ENCODE data around the gene COL2A1.

COL2A1 gene

GRCh38 chr12:48029491-48030172, 25.4 kb upstream of the COL2A1 start:
- peak; percentile 44 for DNase-seq

GRCh38 chr12:48028541-48029431, 24.5 kb upstream of the COL2A1 start:
- DNase-seq, result no peak

- DNase-seq, result no peak
Observed at GRCh38 chr12:48027183-48028002, 23.1 kb upstream of the COL2A1 start.

GRCh38 chr12:48026060-48026827, 22.0 kb upstream of the COL2A1 start:
- no peak for DNase-seq

GRCh38 chr12:48025281-48025680, 21.0 kb upstream of the COL2A1 start:
- no peak for DNase-seq

- DNase-seq, result no peak
Observed at GRCh38 chr12:48024735-48025134, 20.5 kb upstream of the COL2A1 start.

GRCh38 chr12:48023386-48023785, 19.1 kb upstream of the COL2A1 start:
- no peak for DNase-seq

- no peak for DNase-seq
Observed at GRCh38 chr12:48022676-48023385, 18.6 kb upstream of the COL2A1 start.

GRCh38 chr12:48022180-48022521, 17.9 kb upstream of the COL2A1 start:
- DNase-seq, result no peak

GRCh38 chr12:48021485-48022179, 17.4 kb upstream of the COL2A1 start:
- DNase-seq, result no peak

GRCh38 chr12:48019639-48020265, 15.5 kb upstream of the COL2A1 start:
- no peak for DNase-seq

GRCh38 chr12:48018618-48018995, 14.3 kb upstream of the COL2A1 start:
- no peak for DNase-seq

GRCh38 chr12:48017921-48018617, 13.8 kb upstream of the COL2A1 start:
- no peak for DNase-seq

- no peak for DNase-seq
Observed at GRCh38 chr12:48017496-48017895, 13.2 kb upstream of the COL2A1 start.

- DNase-seq, result no peak
Observed at GRCh38 chr12:48016373-48017020, 12.2 kb upstream of the COL2A1 start.

GRCh38 chr12:48015954-48016353, 11.7 kb upstream of the COL2A1 start:
- DNase-seq, result no peak

- no peak for DNase-seq
Observed at GRCh38 chr12:48015129-48015528, 10.9 kb upstream of the COL2A1 start.

- no peak for DNase-seq
Observed at GRCh38 chr12:48013287-48013686, 9.0 kb upstream of the COL2A1 start.

GRCh38 chr12:48012070-48012469, 7.8 kb upstream of the COL2A1 start:
- DNase-seq, result no peak

Data from DMS 273 treated with DMSO at 0.1 percent for 48 hours (cell line).